Colonic mucosa (tissue), 4 donors: ENCODE results near the gene RCVRN. TPM values are rescaled to one million over a fixed set of nuclear protein-coding genes. Genes with fewer than 3 reads are reported as not detected.

Source experiments
- DNase-seq: peaks from one replicate; pipeline ENCODE4 v3.0.0-alpha.2; 2020
- H3K27ac ChIP-seq: fragments of 200-600 bp; one replicate; pipeline ENCODE4 v1.8.0; 2021
- H3K27me3 ChIP-seq: fragments of 200-600 bp; one replicate; pipeline ENCODE4 v1.8.0; 2021
- H3K36me3 ChIP-seq: fragments of 200-600 bp; one replicate; pipeline ENCODE4 v1.8.0; 2021
- H3K4me1 ChIP-seq: fragments of 200-600 bp; one replicate; pipeline ENCODE4 v1.8.0; 2021; ENCODE audit warnings: mild to moderate bottlenecking
- H3K4me3 ChIP-seq: fragments of 200-600 bp; one replicate; pipeline ENCODE4 v1.8.0; 2021
- H3K9ac ChIP-seq, 2 donors: one replicate each; pipeline ENCODE4 v1.7.0; 2013; ENCODE audit warnings: control low read depth in 2 of 2, low read depth in 2 of 2, low read length in 2 of 2
- H3K9me3 ChIP-seq: fragments of 200-600 bp; one replicate; pipeline ENCODE4 v1.8.0; 2021
- intact Hi-C: fragments of 100-400 bp; cut with DNase I; formaldehyde crosslinking; loops from one replicate; pipeline ENCODE4 v1.14.1; 2022
- total RNA-seq, 2 donors: library from RNA; stranded (reverse); fragmentation: NEBNext Ultra II Directional in 1 of 2; extraction: Animal tissue kit (Norgen Biotek cat#: 25700) in 1 of 2; gene quantifications; one replicate each; pipeline ENCODE4 v1.2.1, GENCODE V29; 2021
- TF ChIP-seq, protein P1 (sequence below): fragments of 200-600 bp; IDR thresholded peaks from one replicate; pipeline ENCODE4 v1.8.0; 2022; ENCODE audit warnings: antibody characterized with exemption, mild to moderate bottlenecking
- donor health status: healthy.
- donor health status: DM: no; HTN: no; CAD: no.
- donor health status: DM: no; HTN: no; CAD: no.

RCVRN gene
- total RNA-seq, 2 donors from 2014 or later, result not detected

DNA sequence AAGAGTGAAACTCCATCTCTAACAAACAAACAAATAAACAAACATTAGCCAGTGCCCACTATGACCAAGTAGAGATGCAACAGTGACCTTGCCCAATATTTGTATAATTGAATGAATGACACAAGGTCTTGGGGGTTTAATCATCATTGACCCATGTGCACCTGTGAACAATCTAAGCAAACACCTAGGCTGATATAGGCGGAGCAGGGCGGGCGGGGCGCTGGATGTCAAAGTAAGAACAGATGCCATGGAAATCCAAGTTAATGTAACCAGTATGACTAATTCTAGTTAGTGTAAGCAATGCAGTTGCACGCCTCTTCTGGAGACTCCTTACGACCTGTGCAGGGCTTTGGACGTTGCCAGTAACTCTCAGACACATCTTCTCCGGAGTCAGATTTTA is 17.6 kb downstream of the RCVRN start:
- Histone ChIP-seq H3K27me3 (no peaks in the 10 kb centered on the region), H3K9ac (no peak overlapping the region), H3K9me3 (peaks cover 6% of the 10 kb centered on the region), H3K4me1 (no peaks in the 10 kb centered on the region), H3K4me3 (no peak overlapping the region), H3K27ac (no peak overlapping the region), H3K36me3 (no peaks in the 10 kb centered on the region)
- DNase-seq, result no peak
- TF ChIP-seq, protein P1, sequence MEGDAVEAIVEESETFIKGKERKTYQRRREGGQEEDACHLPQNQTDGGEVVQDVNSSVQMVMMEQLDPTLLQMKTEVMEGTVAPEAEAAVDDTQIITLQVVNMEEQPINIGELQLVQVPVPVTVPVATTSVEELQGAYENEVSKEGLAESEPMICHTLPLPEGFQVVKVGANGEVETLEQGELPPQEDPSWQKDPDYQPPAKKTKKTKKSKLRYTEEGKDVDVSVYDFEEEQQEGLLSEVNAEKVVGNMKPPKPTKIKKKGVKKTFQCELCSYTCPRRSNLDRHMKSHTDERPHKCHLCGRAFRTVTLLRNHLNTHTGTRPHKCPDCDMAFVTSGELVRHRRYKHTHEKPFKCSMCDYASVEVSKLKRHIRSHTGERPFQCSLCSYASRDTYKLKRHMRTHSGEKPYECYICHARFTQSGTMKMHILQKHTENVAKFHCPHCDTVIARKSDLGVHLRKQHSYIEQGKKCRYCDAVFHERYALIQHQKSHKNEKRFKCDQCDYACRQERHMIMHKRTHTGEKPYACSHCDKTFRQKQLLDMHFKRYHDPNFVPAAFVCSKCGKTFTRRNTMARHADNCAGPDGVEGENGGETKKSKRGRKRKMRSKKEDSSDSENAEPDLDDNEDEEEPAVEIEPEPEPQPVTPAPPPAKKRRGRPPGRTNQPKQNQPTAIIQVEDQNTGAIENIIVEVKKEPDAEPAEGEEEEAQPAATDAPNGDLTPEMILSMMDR, result no peak
- intact Hi-C loops, result no loop called here

DNA sequence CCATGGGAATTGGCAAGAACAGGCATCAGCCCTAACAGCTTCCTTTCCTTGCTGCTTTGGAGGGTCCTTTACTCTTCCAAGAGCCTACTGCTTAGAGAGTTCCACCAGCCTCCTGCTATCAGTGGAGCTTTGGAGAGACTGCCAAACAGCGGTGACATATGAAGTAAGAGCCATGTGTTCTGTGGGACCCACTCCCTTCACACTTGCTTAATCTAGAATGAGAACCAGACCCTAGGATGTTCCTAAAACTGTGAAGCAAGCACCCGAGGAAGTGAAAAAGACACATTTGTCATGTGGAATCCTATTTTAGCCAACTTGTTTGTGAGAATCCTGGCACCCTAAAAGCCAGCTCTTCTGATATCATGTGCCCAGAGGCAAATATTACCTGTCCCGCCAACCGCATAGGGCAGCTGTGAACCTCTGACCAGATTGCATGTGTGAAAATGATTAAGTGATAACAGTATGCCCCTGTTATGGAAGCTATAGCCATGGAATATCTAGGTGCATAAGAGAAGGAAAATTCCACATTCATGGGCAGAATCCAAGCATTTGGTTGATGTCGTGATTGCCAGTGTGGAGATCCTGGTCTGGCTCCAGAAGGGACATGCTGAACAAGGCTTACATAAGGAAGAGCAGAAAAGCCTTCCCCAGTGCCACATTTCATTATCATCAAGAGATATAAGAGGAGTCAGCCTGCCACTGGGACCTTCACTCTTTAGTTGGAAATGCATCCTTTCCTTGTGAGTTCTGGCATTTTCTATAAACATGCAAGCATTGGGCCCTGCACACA is 18.7 kb downstream of the RCVRN start:
- intact Hi-C loops, result no loop called here
- no peak overlapping the region for H3K27ac ChIP-seq
- no peak overlapping the region for H3K9ac ChIP-seq
- no peaks in the 10 kb centered on the region for H3K36me3 ChIP-seq
- no peaks in the 10 kb centered on the region for H3K4me1 ChIP-seq
- H3K9me3 ChIP-seq, result peaks cover 6% of the 10 kb centered on the region
- TF ChIP-seq, protein P1, result no peak
- DNase-seq, result no peak
- H3K4me3 ChIP-seq, result no peak overlapping the region
- H3K27me3 ChIP-seq, result no peaks in the 10 kb centered on the region

DNA sequence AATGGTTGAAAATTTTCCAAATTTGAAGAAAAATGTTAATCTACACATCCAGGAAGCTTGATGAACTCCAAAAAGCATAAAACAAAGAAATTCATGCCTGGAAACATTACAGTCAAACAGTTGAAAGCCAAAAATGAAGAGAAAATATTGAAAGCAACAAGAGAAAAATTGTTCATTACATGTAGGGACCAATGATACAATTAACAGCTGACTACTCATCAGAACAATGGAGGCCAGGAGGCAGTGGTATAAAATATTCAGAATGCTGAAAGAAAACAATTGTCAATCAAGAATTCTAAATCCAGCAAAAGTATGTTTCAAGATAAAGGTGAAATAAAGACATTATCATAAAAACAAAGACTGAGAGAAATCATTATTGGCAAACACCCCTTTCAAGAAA is 21.6 kb downstream of the RCVRN start:
- no peak overlapping the region for H3K4me3 ChIP-seq
- no peaks in the 10 kb centered on the region for H3K36me3 ChIP-seq
- no peak overlapping the region for H3K27ac ChIP-seq
- H3K9me3 ChIP-seq, result peaks cover 6% of the 10 kb centered on the region
- no peak for DNase-seq
- no peak overlapping the region for H3K9ac ChIP-seq
- TF ChIP-seq, protein P1, result no peak
- intact Hi-C loops, result no loop called here
- no peaks in the 10 kb centered on the region for H3K4me1 ChIP-seq
- H3K27me3 ChIP-seq, result no peaks in the 10 kb centered on the region

DNA sequence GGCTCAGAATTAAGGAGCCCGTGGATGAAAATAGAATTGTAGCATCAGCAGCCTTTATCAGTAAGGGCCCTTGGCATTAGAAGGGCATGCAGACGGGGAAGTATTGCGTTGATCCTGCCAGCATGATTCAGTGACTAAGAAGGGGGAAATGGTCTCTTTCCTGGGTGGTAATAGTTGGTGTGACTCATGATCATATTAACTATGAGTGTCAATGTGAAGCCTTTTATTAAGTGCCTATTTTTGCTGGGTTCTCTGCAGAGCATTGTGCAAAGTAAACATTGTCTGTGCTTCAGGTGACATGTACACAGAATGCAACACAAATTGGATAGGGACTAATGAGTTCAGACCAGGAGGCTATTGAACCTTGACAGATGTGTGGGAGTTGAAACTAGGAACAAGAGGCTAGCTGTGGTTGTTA is 24.5 kb downstream of the RCVRN start:
- no peak for DNase-seq
- no peak overlapping the region for H3K4me3 ChIP-seq
- H3K27ac ChIP-seq, result no peak overlapping the region
- no peak overlapping the region for H3K9ac ChIP-seq
- H3K4me1 ChIP-seq, result no peaks in the 10 kb centered on the region
- H3K36me3 ChIP-seq, result no peaks in the 10 kb centered on the region
- H3K27me3 ChIP-seq, result no peaks in the 10 kb centered on the region
- peaks cover 6% of the 10 kb centered on the region for H3K9me3 ChIP-seq
- intact Hi-C loops, result no loop called here
- TF ChIP-seq, protein P1, result no peak

DNA sequence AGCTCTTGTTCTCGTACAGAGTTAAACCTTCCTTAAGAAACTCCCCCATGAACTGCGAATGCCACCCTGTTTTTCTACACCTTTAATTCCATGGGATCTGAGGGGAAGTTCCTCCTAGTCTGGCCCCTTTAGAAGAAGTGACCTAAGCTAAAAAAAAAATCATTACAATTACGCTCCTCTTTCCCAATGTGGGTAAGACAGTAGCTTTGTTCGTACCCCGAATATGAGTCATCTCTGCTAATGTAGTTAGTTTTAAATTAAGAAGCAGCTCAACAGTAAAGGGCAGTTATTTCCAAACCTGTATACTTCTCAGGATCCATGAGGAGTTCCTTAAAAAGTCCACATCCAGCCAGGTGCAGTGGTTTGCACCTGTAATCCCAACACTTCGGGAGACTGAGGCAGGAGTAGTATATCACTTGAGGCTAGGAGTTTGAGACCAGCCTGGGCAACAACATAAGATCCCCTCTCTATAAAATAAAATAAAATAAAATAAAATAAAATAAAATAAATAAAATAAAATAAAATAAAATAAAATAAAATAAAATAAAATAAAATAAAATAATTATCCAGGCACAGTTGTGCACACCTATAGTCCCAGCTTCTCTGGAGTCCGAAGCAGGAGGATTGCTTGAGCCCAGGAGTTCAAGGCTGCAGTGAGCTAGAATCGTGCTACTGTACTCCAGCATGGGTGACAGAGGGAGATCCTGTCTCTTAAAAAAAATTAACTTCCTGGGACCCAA is 26.1 kb downstream of the RCVRN start:
- Histone ChIP-seq H3K27me3 (no peaks in the 10 kb centered on the region), H3K4me1 (no peaks in the 10 kb centered on the region), H3K4me3 (no peak overlapping the region), H3K36me3 (no peaks in the 10 kb centered on the region), H3K27ac (no peak overlapping the region), H3K9ac (no peak overlapping the region), H3K9me3 (peaks cover 6% of the 10 kb centered on the region)
- TF ChIP-seq, protein P1, result no peak
- no peak for DNase-seq
- intact Hi-C loops, result no loop called here
